Measurements from ENCODE around the gene LTBP1. TPM values are rescaled to one million over a fixed set of nuclear protein-coding genes. Genes with fewer than 3 reads are reported as not detected.
"Not testable (repeated sequence)": the region's sequence is repeated elsewhere in the genome, so short reads cannot be mapped to it uniquely, and the experiment has no call there.

LTBP1 gene
- total RNA-seq, 3 donors from 2014 or later (not counting 1 experiment from before 2014, with no cell fraction given): 1.7 to 4.7 (median 3.5) TPM

DNA sequence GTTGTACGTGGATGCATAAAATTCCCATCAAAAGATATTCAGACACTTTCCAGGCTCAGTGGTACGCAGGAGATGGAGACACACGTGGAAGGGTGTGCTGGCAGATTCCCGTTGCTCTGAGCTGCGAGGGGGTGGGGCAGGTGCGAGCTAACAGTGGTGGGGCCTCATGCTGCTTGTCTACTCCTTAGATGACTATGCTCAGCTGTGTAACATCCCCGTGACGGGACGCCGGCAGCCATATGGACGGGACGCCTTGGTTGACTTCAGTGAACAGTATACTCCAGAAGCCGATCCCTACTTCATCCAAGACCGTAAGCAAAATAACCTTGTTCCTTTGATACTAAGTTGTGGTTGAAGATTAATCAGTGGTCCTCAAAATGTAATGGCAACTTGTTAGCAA lies 442.2 kb downstream of the LTBP1 start:
- DNase-seq (no peak), ATAC-seq (no peak)
- TF ChIP-seq, protein P1, sequence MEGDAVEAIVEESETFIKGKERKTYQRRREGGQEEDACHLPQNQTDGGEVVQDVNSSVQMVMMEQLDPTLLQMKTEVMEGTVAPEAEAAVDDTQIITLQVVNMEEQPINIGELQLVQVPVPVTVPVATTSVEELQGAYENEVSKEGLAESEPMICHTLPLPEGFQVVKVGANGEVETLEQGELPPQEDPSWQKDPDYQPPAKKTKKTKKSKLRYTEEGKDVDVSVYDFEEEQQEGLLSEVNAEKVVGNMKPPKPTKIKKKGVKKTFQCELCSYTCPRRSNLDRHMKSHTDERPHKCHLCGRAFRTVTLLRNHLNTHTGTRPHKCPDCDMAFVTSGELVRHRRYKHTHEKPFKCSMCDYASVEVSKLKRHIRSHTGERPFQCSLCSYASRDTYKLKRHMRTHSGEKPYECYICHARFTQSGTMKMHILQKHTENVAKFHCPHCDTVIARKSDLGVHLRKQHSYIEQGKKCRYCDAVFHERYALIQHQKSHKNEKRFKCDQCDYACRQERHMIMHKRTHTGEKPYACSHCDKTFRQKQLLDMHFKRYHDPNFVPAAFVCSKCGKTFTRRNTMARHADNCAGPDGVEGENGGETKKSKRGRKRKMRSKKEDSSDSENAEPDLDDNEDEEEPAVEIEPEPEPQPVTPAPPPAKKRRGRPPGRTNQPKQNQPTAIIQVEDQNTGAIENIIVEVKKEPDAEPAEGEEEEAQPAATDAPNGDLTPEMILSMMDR (IDR thresholded peaks at IDR 0.05): no peak
- no peaks in the 10 kb centered on the region for H3K4me1 Mint-ChIP-seq
- no peaks in the 10 kb centered on the region for H3K36me3 Mint-ChIP-seq
- no peak overlapping the region for H3K27ac Mint-ChIP-seq
- no peak overlapping the region for H3K4me3 Mint-ChIP-seq
- Histone ChIP-seq H3K4me3 (ENCODE audit: low read length) (no peak overlapping the region), H3K9me3 (ENCODE audit: control insufficient read depth, insufficient read depth, low read length) (no peaks in the 10 kb centered on the region), H3K27ac (ENCODE audit: low read length) (no peak overlapping the region), H3K36me3 (ENCODE audit: control insufficient read depth, insufficient read depth, low read length) (no peaks in the 10 kb centered on the region), H3K27me3 (ENCODE audit: control insufficient read depth, insufficient read depth, low read length) (no peaks in the 10 kb centered on the region), H3K4me1 (ENCODE audit: control insufficient read depth, insufficient read depth, low read length) (no peaks in the 10 kb centered on the region)
- WGBS (ENCODE audit: insufficient coverage): 85% methylated on average over 14 of the region's 14 CpGs
- H3K9me3 Mint-ChIP-seq: no peaks in the 10 kb centered on the region
- no peaks in the 10 kb centered on the region for H3K27me3 Mint-ChIP-seq (ENCODE audit: low read depth in 2 of 2)
- intact Hi-C loops (cut with micrococcal nuclease): no loop called here

DNA sequence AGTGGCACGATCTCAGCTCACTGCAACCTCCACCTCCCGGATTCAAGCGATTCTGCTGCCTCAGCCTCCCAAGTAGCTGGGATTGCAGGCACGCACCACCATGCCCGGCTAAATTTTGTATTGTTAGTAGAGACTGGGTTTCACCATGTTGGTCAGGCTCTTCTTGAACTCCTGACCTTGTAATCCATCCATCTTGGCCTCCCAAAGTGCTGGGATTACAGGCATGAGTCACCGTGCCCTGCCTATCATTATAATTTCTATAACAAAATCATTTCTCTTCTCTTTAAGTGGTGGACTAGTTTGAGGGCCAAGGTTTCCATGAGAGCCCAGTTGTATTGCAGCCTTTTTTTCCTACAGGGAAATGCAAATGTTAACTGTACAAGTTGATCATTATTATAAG lies 442.9 kb downstream of the LTBP1 start:
- H3K4me1 Mint-ChIP-seq; H3K4me3 Mint-ChIP-seq; H3K36me3 Mint-ChIP-seq; H3K27ac ChIP-seq (ENCODE audit: low read length); ATAC-seq; DNase-seq; H3K9me3 Mint-ChIP-seq; intact Hi-C loops (cut with micrococcal nuclease); H3K4me1 ChIP-seq (ENCODE audit: control insufficient read depth, insufficient read depth, low read length); H3K36me3 ChIP-seq (ENCODE audit: control insufficient read depth, insufficient read depth, low read length); H3K9me3 ChIP-seq (ENCODE audit: control insufficient read depth, insufficient read depth, low read length); H3K27me3 ChIP-seq (ENCODE audit: control insufficient read depth, insufficient read depth, low read length); H3K4me3 ChIP-seq (ENCODE audit: low read length); H3K27me3 Mint-ChIP-seq (ENCODE audit: low read depth in 2 of 2); H3K27ac Mint-ChIP-seq: not testable (repeated sequence)
- WGBS (ENCODE audit: insufficient coverage): 95% methylated on average over 5 of the region's 6 CpGs

GRCh38 chr2:33391529-33392255 lies 444.9 kb downstream of the LTBP1 start:
- intact Hi-C loops (cut with micrococcal nuclease): no loop called here
- TF ChIP-seq, protein P1 (IDR thresholded peaks at IDR 0.05): no peak
- Histone ChIP-seq H3K9me3 (ENCODE audit: control insufficient read depth, insufficient read depth, low read length) (no peaks in the 10 kb centered on the region), H3K4me3 (ENCODE audit: low read length) (no peak overlapping the region), H3K4me1 (ENCODE audit: control insufficient read depth, insufficient read depth, low read length) (no peaks in the 10 kb centered on the region), H3K27me3 (ENCODE audit: control insufficient read depth, insufficient read depth, low read length) (no peaks in the 10 kb centered on the region), H3K27ac (ENCODE audit: low read length) (no peak overlapping the region), H3K36me3 (ENCODE audit: control insufficient read depth, insufficient read depth, low read length) (no peaks in the 10 kb centered on the region)
- Mint-ChIP-seq H3K4me3 (no peak overlapping the region), H3K9me3 (no peaks in the 10 kb centered on the region), H3K27ac (no peak overlapping the region), H3K27me3 (ENCODE audit: low read depth in 2 of 2) (no peaks in the 10 kb centered on the region), H3K4me1 (no peaks in the 10 kb centered on the region), H3K36me3 (no peaks in the 10 kb centered on the region)
- 80% methylated on average over 5 of the region's 5 CpGs for WGBS (ENCODE audit: insufficient coverage)
- DNase-seq (no peak), ATAC-seq (no peak)

GRCh38 chr2:33392366-33392765 lies 445.6 kb downstream of the LTBP1 start:
- no peaks in the 10 kb centered on the region for H3K27me3 ChIP-seq (ENCODE audit: control insufficient read depth, insufficient read depth, low read length)
- no peaks in the 10 kb centered on the region for H3K36me3 ChIP-seq (ENCODE audit: control insufficient read depth, insufficient read depth, low read length)
- H3K27ac ChIP-seq (ENCODE audit: low read length): no peak overlapping the region
- no peak overlapping the region for H3K4me3 ChIP-seq (ENCODE audit: low read length)
- Mint-ChIP-seq H3K27me3 (ENCODE audit: low read depth in 2 of 2) (no peaks in the 10 kb centered on the region), H3K36me3 (no peaks in the 10 kb centered on the region), H3K9me3 (no peaks in the 10 kb centered on the region), H3K4me1 (no peaks in the 10 kb centered on the region), H3K27ac (no peak overlapping the region), H3K4me3 (no peak overlapping the region)
- no peak for DNase-seq
- intact Hi-C loops (cut with micrococcal nuclease): no loop called here
- WGBS (ENCODE audit: insufficient coverage): 82% methylated on average over 4 of the region's 4 CpGs
- no peaks in the 10 kb centered on the region for H3K4me1 ChIP-seq (ENCODE audit: control insufficient read depth, insufficient read depth, low read length)
- H3K9me3 ChIP-seq (ENCODE audit: control insufficient read depth, insufficient read depth, low read length): no peaks in the 10 kb centered on the region
- TF ChIP-seq, protein P1 (IDR thresholded peaks at IDR 0.05): no peak
- ATAC-seq: no peak

Measured in natural killer cell (primary cell).